Fibroblast of peridontal ligament (primary cell): ENCODE measurements around the gene TBX1.

Experiments used
- DNase-seq: peaks from one replicate; pipeline ENCODE4 v3.0.0-alpha.2; 2010; ENCODE audit errors: extremely low read depth

TBX1 gene

GRCh38 chr22:19815093-19815822 lies 54.7 kb downstream of the TBX1 start:
- no peak for DNase-seq

DNA sequence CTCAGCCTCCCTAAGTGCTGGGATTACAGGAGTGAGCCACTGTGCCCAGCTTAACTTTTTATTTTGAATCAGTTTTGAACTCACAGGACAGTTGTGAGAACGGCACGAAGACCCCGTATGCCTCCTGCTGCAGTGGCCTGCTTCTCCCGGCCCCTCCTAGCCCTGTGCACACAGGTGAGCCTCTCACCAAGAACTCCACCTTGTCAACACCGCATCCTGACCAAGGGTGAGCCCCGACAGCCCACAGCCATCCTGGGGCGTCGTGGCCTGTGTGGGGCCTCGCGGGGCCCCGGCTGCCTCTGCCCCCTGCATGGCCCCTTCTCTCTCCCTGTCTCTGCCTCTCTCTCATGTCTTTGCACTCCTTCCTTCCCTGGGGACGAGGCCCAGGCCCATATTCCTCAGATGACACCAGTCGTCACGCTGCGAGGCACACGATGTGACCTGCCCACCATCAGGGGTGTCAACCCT lies 55.3 kb downstream of the TBX1 start:
- DNase-seq, result no peak

- DNase-seq, result no peak
These were observed 56.0 kb downstream of the TBX1 start for GRCh38 chr22:19816372-19817119.
